ENCODE data around the gene SULT2B1.

SULT2B1 gene

DNA sequence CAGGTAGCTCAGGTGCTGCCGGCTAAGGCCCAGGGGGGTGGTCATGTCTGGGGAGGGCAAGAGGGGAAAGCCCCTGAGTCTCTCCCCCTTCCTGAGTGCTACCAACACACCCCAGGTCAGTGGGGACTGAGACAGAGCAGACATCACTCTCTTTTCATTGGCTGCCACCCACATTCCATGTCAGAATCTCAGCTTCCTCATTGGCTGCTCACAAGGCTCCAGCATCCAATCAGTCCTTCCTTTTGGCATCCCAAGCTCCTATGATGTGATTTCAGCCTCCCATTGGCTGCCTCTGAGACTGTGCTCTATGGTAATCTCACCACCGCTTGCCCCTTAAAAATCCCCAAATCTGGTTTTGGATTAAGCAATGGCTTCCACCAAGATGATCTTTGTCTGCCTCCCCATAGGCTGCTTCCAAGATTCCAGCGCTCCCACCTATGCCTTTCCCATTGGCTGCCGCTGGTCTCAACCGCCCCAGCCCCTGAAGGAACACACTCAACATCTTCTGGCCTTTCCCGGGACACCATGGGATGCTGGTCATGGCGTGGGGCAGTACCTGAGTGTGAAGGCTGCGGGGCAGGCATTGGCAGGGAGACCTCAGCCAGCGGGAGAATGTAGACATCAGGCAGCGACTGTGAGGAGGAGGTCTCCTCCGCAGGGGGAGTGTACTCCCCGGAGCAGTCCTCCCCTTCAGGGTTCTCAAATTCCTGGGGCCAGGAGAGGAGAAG is 42.3 kb upstream of the SULT2B1 start:
- DNase-seq (ENCODE audit: low read depth, low spot score) = no peak
- TF ChIP-seq, protein P1, sequence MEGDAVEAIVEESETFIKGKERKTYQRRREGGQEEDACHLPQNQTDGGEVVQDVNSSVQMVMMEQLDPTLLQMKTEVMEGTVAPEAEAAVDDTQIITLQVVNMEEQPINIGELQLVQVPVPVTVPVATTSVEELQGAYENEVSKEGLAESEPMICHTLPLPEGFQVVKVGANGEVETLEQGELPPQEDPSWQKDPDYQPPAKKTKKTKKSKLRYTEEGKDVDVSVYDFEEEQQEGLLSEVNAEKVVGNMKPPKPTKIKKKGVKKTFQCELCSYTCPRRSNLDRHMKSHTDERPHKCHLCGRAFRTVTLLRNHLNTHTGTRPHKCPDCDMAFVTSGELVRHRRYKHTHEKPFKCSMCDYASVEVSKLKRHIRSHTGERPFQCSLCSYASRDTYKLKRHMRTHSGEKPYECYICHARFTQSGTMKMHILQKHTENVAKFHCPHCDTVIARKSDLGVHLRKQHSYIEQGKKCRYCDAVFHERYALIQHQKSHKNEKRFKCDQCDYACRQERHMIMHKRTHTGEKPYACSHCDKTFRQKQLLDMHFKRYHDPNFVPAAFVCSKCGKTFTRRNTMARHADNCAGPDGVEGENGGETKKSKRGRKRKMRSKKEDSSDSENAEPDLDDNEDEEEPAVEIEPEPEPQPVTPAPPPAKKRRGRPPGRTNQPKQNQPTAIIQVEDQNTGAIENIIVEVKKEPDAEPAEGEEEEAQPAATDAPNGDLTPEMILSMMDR (IDR thresholded peaks at IDR 0.05; ENCODE audit: low read depth, low read length) = no peak
- in situ Hi-C loops (cut with HindIII; ENCODE audit: low sequenced_read_pairs) = no loop called here
- no peak overlapping the region for H3K4me3 ChIP-seq (ENCODE audit: low read depth, low read length)

GRCh38 chr19:48510421-48511268 is 41.3 kb upstream of the SULT2B1 start:
- TF ChIP-seq, protein P1 (IDR thresholded peaks at IDR 0.05; ENCODE audit: low read depth, low read length) = no peak
- in situ Hi-C loops (cut with HindIII; ENCODE audit: low sequenced_read_pairs) = no loop called here
- H3K4me3 ChIP-seq (ENCODE audit: low read depth, low read length) = no peak overlapping the region
- peak; percentile 33 for DNase-seq (ENCODE audit: low read depth, low spot score)

DNA sequence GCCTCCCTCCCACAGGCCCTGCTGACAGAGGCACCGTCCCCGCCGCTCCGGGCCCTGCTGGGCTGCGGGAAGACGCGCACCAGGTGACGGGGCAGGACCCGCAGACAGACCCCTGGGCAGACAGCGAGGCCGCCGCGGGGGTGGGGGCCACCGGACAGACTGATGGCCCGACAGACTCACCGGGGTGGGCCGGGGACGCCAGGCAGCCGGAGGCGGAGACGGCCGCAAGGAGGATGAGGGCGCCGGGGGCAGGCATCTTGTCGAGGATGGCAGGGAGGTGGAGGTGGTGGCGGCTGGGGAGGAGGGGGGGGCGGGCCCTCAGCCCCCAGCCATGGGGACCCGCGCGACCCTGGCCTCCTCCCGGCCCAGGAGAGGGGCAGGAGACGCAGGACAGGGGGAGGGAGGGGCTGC is 40.6 kb upstream of the SULT2B1 start:
- in situ Hi-C loops (cut with HindIII; ENCODE audit: low sequenced_read_pairs) = no loop called here
- H3K4me3 ChIP-seq (ENCODE audit: low read depth, low read length) = no peak overlapping the region
- TF ChIP-seq, protein P1 (IDR thresholded peaks at IDR 0.05; ENCODE audit: low read depth, low read length) = no peak
- no peak for DNase-seq (ENCODE audit: low read depth, low spot score)

GRCh38 chr19:48511800-48512503 is 40.0 kb upstream of the SULT2B1 start, which contains the start of gene LMTK3:
TSS of gene LMTK3 (minus strand) at chr19:48511835. CDS start at chr19:48511576, 259 bp downstream.
- in situ Hi-C loops (cut with HindIII; ENCODE audit: low sequenced_read_pairs) = no loop called here
- TF ChIP-seq, protein P1 (IDR thresholded peaks at IDR 0.05; ENCODE audit: low read depth, low read length) = no peak
- DNase-seq (ENCODE audit: low read depth, low spot score) = no peak
- H3K4me3 ChIP-seq (ENCODE audit: low read depth, low read length) = no peak within 1 kb of the TSS

GRCh38 chr19:48512504-48513288 is 39.3 kb upstream of the SULT2B1 start:
- in situ Hi-C loops (cut with HindIII; ENCODE audit: low sequenced_read_pairs) = no loop called here
- H3K4me3 ChIP-seq (ENCODE audit: low read depth, low read length) = no peak overlapping the region
- no peak for DNase-seq (ENCODE audit: low read depth, low spot score)
- TF ChIP-seq, protein P1 (IDR thresholded peaks at IDR 0.05; ENCODE audit: low read depth, low read length) = no peak
